SK-N-SH (cell line): ENCODE measurements around the gene ZC3H4. TPM values are rescaled to one million over a fixed set of nuclear protein-coding genes. Genes with fewer than 3 reads are reported as not detected.
"Not testable (repeated sequence)": the region's sequence is repeated elsewhere in the genome, so short reads cannot be mapped to it uniquely, and the experiment has no call there.

Source experiments
- CTCF ChIA-PET: fragments of 300-600, 350-600 bp; formaldehyde crosslinking; extraction: SDS; loops from one replicate; lab custom pipeline; 2021; lab: Yijun Ruan, JAX
- POLR2A ChIA-PET: fragments of 350-600 bp; sonication (Branson Sonifier 250); formaldehyde crosslinking; extraction: SDS; loops from one replicate; lab custom pipeline; 2020; ENCODE audit warnings: antibody characterized with exemption, inconsistent platforms; lab: Yijun Ruan, JAX
- DNase-seq: peaks from one replicate; pipeline ENCODE4 v3.0.0; 2012
- H2AFZ ChIP-seq: fragments of 200-600 bp; sonication (generic); 2 replicates; pipeline ENCODE4 v1.8.1; 2016; ENCODE audit warnings: antibody characterized with exemption, mild to moderate bottlenecking, low read depth
- H3F3A ChIP-seq: fragments of 200-600 bp; sonication (generic); replicated peaks from 2 replicates; pipeline ENCODE3; 2016; ENCODE audit warnings: antibody characterized with exemption, mild to moderate bottlenecking; ENCODE audit not compliant: insufficient read depth
- H3K27ac ChIP-seq, 2 experiments: fragments of 200-500 bp in 1 of 2; fragments of 200-600 bp in 1 of 2; sonication (Bioruptor generic) in 1 of 2; sonication (generic), shearing (Covaris generic) in 1 of 2; 2 replicates each; pipeline versions ENCODE4 v1.5.1 to v1.6.1; 2014 to 2016; ENCODE audit warnings: low read depth in 2 of 2, inconsistent platforms in 1 of 2, low read length in 1 of 2, mild to moderate bottlenecking in 1 of 2, mixed read lengths in 1 of 2
- H3K27me3 ChIP-seq: fragments of 200-600 bp; sonication (generic), shearing (Covaris generic); 2 replicates; pipeline ENCODE4 v1.6.1; 2016; ENCODE audit warnings: mixed run types; ENCODE audit not compliant: insufficient read depth
- H3K36me3 ChIP-seq, 2 experiments: fragments of 200-500 bp in 1 of 2; fragments of 200-600 bp in 1 of 2; sonication (Bioruptor generic) in 1 of 2; sonication (generic) in 1 of 2; replicated peaks in 1 of 2; 2 replicates each; pipeline versions ENCODE3 to v1.5.1; 2014 to 2016; ENCODE audit warnings: low read length in 1 of 2, mild to moderate bottlenecking in 1 of 2; ENCODE audit not compliant: insufficient read depth in 2 of 2, control insufficient read depth in 1 of 2
- H3K4me1 ChIP-seq, 2 experiments: fragments of 200-500 bp in 1 of 2; fragments of 200-600 bp in 1 of 2; sonication (Bioruptor generic) in 1 of 2; sonication (generic), shearing (Covaris generic) in 1 of 2; 2 replicates each; pipeline versions ENCODE4 v1.5.1 to v1.6.1; 2014 to 2016; ENCODE audit warnings: low read depth in 1 of 2, low read length in 1 of 2, mixed run types in 1 of 2; ENCODE audit not compliant: insufficient read depth in 2 of 2, control insufficient read depth in 1 of 2
- H3K4me2 ChIP-seq: fragments of 200-600 bp; sonication (generic), shearing (Covaris generic); 2 replicates; pipeline ENCODE4 v1.6.1; 2017; ENCODE audit warnings: mixed run types
- H3K4me3 ChIP-seq, 2 experiments: fragments of 200-500 bp in 1 of 2; fragments of 200-600 bp in 1 of 2; sonication (Bioruptor generic) in 1 of 2; sonication (generic), shearing (Covaris generic) in 1 of 2; 2 replicates each; pipeline versions ENCODE4 v1.5.1 to v1.8.1; 2014 to 2016; ENCODE audit warnings: low read depth in 2 of 2, inconsistent platforms in 1 of 2, low read length in 1 of 2, mild to moderate bottlenecking in 1 of 2, mixed read lengths in 1 of 2, moderate library complexity in 1 of 2
- H3K79me2 ChIP-seq: fragments of 200-600 bp; sonication (generic); 2 replicates; pipeline ENCODE4 v1.8.1; 2017; ENCODE audit warnings: mild to moderate bottlenecking; ENCODE audit not compliant: insufficient read depth
- H3K9ac ChIP-seq: fragments of 200-600 bp; sonication (generic); 2 replicates; pipeline ENCODE4 v1.6.1; 2017; ENCODE audit warnings: mixed run types
- H3K9me2 ChIP-seq: fragments of 200-600 bp; sonication (generic); 2 replicates; pipeline ENCODE4 v1.6.1; 2017; ENCODE audit warnings: mixed run types
- H3K9me3 ChIP-seq: fragments of 200-600 bp; sonication (generic); 2 replicates; pipeline ENCODE4 v1.6.1; 2017; ENCODE audit warnings: mixed run types, mild to moderate bottlenecking, moderate library complexity
- H4K20me1 ChIP-seq: fragments of 200-600 bp; sonication (generic); 2 replicates; pipeline ENCODE4 v1.6.1; 2017; ENCODE audit warnings: mild to moderate bottlenecking, mixed run types; ENCODE audit not compliant: insufficient read depth
- FOSL2 ChIP-seq: IDR thresholded peaks from 2 replicates; pipeline ENCODE4 v1.4.0; 2012; ENCODE audit warnings: low read depth, mild to moderate bottlenecking, moderate library complexity, borderline replicate concordance
- GATA2 ChIP-seq: sonication (generic); formaldehyde crosslinking; IDR thresholded peaks from 2 replicates; pipeline ENCODE4 v1.5.0; 2020; ENCODE audit warnings: mild to moderate bottlenecking, missing genetic modification reagents
- JUND ChIP-seq: IDR thresholded peaks from 2 replicates; pipeline ENCODE4 v1.4.0; 2012
- NFIC ChIP-seq: IDR thresholded peaks from 2 replicates; pipeline ENCODE4 v1.4.0; 2012; ENCODE audit warnings: borderline replicate concordance
- TCF12 ChIP-seq: IDR thresholded peaks from 2 replicates; pipeline ENCODE4 v1.4.0; 2012
- ZBTB33 ChIP-seq: IDR thresholded peaks from 2 replicates; pipeline ENCODE4 v1.4.0; 2012; ENCODE audit warnings: low read depth, borderline replicate concordance
- WGBS: methylation state at CpG from one replicate; pipeline ENCODE4 v1.1.6; 2017; ENCODE audit warnings: low lambda C conversion rate; 5-methylcytosine and 5-hydroxymethylcytosine counted together
- polyA plus RNA-seq, 3 experiments: library from polyadenylated mRNA; depleted of rRNA; stranded (reverse); fragments of >200 nt; gene quantifications; 2 replicates each; pipeline ENCODE4 v1.2.3, GENCODE V29; 2012
- TF ChIP-seq, protein P1 (sequence below): IDR thresholded peaks from 2 replicates; pipeline ENCODE4; 2012
- TF ChIP-seq, protein P2 (sequence below): IDR thresholded peaks from 2 replicates; pipeline ENCODE4 v1.4.0; 2012; ENCODE audit warnings: low read depth, borderline replicate concordance

Gene ZC3H4
- polyA plus RNA-seq, 1 of the 3 experiments (the other 2 are of a cell fraction): 7.6 TPM

DNA sequence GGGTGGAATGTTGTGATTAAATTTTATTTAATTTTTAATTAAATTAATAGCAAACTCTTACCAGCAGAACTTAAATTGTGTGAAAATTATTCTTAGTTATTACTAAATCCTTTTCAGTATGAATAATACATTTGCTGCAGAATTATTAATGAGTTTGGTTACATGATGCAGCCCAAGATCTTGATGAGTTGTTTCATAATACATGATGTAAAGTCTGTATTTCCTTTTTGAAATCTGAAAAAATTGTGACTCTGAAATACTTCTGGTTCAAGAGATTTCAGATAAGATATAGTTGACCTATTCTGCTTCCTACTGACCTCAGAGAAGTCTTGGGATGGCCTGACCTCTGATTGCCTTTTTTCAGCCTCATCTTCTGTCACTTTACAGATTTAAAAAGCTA lies 28.1 kb upstream of the ZC3H4 start (continued):
- no peak for TF ChIP-seq ZBTB33
- TF ChIP-seq, all 33 proteins: peak for 0

DNA sequence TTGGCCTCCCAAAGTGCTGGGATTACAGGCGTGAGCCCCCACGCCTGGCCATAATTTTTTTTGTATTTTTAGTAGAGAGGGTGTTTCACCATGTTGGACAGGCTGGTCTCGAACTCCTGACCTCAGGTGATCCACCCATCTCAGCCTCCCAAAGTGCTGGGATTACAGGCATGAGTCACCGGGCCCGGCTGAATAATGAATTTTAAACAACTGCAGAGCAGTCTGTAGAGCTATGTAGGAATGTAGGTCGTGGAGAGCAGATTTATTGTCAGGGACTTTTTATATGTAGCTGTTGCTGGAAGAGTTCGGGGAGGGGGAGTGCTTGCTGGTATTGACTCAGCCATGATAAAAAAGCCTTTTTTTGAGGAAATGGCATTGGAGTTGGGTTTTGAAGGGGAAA lies 27.7 kb upstream of the ZC3H4 start:
- POLR2A ChIA-PET, H2AFZ ChIP-seq, H3K9me3 ChIP-seq, H3K4me2 ChIP-seq, H3K27me3 ChIP-seq, H3K9me2 ChIP-seq, H3K9ac ChIP-seq, DNase-seq, H3K4me3 ChIP-seq: not testable (repeated sequence)
- peaks cover 0 to 12% of the 10 kb centered on the region in 2 experiments; a peak in 1 of 4 replicates for H3K4me1 ChIP-seq
- H4K20me1 ChIP-seq: peaks cover 64% of the 10 kb centered on the region
- WGBS: 47% methylated on average over 7 of the region's 7 CpGs
- H3K27ac ChIP-seq: peak overlapping the region in 1 of 2 experiments; percentile 62; a peak in 2 of 4 replicates
- H3K79me2 ChIP-seq: peaks cover 100% of the 10 kb centered on the region
- H3K36me3 ChIP-seq: peaks cover 12 to 26% of the 10 kb centered on the region in 2 experiments
- CTCF ChIA-PET: interaction anchor here (1.3 to 3.2 kb wide), 3 partner anchors 69 to 106 kb away, joined by 3 to 11 read pairs (median 9); no protein-coding TSS in a partner anchor
- peaks cover 12% of the 10 kb centered on the region for H3F3A ChIP-seq
- TF ChIP-seq FOSL2: peak; percentile 33; the same call in 1 of the 2 replicates
- TF ChIP-seq JUND: peak; percentile 40; the same call in 1 of the 2 replicates
- TF ChIP-seq, protein P1, sequence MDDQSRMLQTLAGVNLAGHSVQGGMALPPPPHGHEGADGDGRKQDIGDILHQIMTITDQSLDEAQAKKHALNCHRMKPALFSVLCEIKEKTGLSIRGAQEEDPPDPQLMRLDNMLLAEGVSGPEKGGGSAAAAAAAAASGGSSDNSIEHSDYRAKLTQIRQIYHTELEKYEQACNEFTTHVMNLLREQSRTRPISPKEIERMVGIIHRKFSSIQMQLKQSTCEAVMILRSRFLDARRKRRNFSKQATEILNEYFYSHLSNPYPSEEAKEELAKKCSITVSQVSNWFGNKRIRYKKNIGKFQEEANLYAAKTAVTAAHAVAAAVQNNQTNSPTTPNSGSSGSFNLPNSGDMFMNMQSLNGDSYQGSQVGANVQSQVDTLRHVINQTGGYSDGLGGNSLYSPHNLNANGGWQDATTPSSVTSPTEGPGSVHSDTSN: 0 out of 2 replicates have a peak, but pooled peaks have one; percentile 21

DNA sequence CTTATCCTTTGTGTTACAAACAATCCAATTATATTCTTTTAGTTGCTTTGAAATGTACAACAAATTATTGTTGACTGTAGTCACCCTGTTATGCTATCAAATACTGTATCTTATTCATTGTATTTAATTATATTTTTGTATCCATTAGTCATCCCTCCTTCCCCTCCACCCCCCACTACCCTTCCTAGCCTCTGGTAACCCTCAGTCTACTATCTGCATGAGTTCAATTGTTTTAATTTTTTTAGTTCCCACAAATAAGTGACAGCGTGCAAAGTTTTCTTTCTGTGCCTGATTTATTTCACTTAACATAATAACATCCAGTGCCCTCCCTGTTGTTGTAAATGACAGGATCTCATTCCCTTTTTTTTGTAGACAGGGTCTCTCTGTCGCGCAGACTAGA lies 21.6 kb upstream of the ZC3H4 start:
- Histone ChIP-seq H3K79me2 (peaks cover 94% of the 10 kb centered on the region), H3K27ac (peak overlapping the region in 1 of 2 experiments; percentile 38; a peak in 1 of 4 replicates), H3K9me2 (no peaks in the 10 kb centered on the region), H2AFZ (no peak overlapping the region), H3K4me1 (peaks cover 2 to 18% of the 10 kb centered on the region in 2 experiments; a peak in 3 of 4 replicates), H3K4me2 (peak overlapping the region; percentile 57; the same call in 1 of the 2 replicates), H4K20me1 (peaks cover 74% of the 10 kb centered on the region), H3K27me3 (no peaks in the 10 kb centered on the region), H3K9me3 (no peaks in the 10 kb centered on the region), H3K4me3 (no peak overlapping the region), H3K9ac (no peak overlapping the region), H3K36me3 (peaks cover 0 to 11% of the 10 kb centered on the region in 2 experiments), H3F3A (no peaks in the 10 kb centered on the region)
- POLR2A ChIA-PET: no interaction called here
- TF ChIP-seq TCF12 (no peak), ZBTB33 (no peak), NFIC (no peak), GATA2 (CRISPR knock-in tag) (no peak)
- TF ChIP-seq, protein P2, sequence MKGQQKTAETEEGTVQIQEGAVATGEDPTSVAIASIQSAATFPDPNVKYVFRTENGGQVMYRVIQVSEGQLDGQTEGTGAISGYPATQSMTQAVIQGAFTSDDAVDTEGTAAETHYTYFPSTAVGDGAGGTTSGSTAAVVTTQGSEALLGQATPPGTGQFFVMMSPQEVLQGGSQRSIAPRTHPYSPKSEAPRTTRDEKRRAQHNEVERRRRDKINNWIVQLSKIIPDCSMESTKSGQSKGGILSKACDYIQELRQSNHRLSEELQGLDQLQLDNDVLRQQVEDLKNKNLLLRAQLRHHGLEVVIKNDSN: no peak
- TF ChIP-seq, protein P1: no peak
- WGBS: 80% methylated on average over 3 of the region's 3 CpGs
- CTCF ChIA-PET: interaction anchor here (1.3 to 2.1 kb wide), 4 partner anchors 10 to 109 kb away, joined by 5 to 11 read pairs (median 7); no protein-coding TSS in a partner anchor
- DNase-seq: no peak
